ENCODE results near the gene FGFR2. TPM values are rescaled to one million over a fixed set of nuclear protein-coding genes. Genes with fewer than 3 reads are reported as not detected.

The FGFR2 gene
- total and polyA plus RNA-seq, 9 of the 15 experiments (the other 6 are each of a cell fraction or from before 2014, with no cell fraction given), result 0.20 TPM; not detected in 8

DNA sequence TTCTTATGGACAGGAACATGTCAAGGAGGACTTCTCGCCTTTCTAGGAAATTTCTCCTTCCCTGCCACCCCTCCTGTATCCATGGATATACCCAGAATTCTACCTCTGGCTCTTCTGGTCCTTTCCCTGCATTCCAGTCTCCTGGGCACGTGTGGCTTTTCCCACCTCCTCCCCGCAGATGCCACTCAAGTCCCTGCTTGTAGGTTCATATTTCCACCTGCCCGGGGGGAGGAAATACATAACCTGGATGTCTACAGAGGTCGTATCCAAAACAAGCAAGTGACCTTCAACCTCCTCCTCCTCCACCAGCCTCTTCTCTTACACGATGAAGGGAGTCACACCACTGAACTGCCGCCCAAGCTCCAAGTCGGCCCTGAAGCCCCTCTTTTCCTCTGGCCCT lies 20.7 kb downstream of the FGFR2 start:
- FAIRE-seq, result no peak
- BruUV-seq (replicated peaks), result no TSS peak
- CTCF ChIA-PET (ENCODE audit: low intra/inter-chr PET ratio), result no interaction called here

More for the DNA sequence above, 20.7 kb downstream of the FGFR2 start:
- ATAC-seq (no peak), DNase-seq (ENCODE audit: extremely low read depth in 1 of 4, low spot score in 3 of 4) (no peak)
- H3K36me3 ChIP-seq (ENCODE audit: control insufficient read depth, insufficient read depth, low read length), result no peaks in the 10 kb centered on the region
- in situ Hi-C loops (cut with MboI), result no loop called here
- no peaks in the 10 kb centered on the region for H3K79me2 ChIP-seq (ENCODE audit: control insufficient read depth, insufficient read depth, low read length)
- H3K9ac ChIP-seq (ENCODE audit: insufficient read depth in 1 of 2, low read depth in 2 of 2, low read length in 2 of 2), result no peak overlapping the region
- TF ChIP-seq ILK (tag; IDR thresholded peaks at IDR 0.05; ENCODE audit: borderline replicate concordance, low read depth) (no peak), ZNF589 (CRISPR knock-in tag; IDR thresholded peaks at IDR 0.05; ENCODE audit: low read depth) (no peak), MAFG (tag; conservative IDR thresholded peaks at IDR 0.05) (no peak), ZNF699 (CRISPR knock-in tag; IDR thresholded peaks at IDR 0.05; ENCODE audit: insufficient replicate concordance) (no peak), ZNF780A (CRISPR knock-in tag; IDR thresholded peaks at IDR 0.05) (no peak), ZNF217 (CRISPR knock-in tag; IDR thresholded peaks at IDR 0.05) (no peak), RBBP5 (IDR thresholded peaks at IDR 0.05; ENCODE audit: borderline replicate concordance, insufficient read depth, low read length, poor library complexity, severe bottlenecking) (no peak), MBD2 (IDR thresholded peaks at IDR 0.05; ENCODE audit: borderline replicate concordance, low read depth) (no peak), U2AF2 (optimal IDR thresholded peaks at IDR 0.05; ENCODE audit: low read depth, low read length) (no peak), HMG20A (CRISPR knock-in tag; conservative IDR thresholded peaks at IDR 0.05) (no peak)
- TF ChIP-seq, protein P1, sequence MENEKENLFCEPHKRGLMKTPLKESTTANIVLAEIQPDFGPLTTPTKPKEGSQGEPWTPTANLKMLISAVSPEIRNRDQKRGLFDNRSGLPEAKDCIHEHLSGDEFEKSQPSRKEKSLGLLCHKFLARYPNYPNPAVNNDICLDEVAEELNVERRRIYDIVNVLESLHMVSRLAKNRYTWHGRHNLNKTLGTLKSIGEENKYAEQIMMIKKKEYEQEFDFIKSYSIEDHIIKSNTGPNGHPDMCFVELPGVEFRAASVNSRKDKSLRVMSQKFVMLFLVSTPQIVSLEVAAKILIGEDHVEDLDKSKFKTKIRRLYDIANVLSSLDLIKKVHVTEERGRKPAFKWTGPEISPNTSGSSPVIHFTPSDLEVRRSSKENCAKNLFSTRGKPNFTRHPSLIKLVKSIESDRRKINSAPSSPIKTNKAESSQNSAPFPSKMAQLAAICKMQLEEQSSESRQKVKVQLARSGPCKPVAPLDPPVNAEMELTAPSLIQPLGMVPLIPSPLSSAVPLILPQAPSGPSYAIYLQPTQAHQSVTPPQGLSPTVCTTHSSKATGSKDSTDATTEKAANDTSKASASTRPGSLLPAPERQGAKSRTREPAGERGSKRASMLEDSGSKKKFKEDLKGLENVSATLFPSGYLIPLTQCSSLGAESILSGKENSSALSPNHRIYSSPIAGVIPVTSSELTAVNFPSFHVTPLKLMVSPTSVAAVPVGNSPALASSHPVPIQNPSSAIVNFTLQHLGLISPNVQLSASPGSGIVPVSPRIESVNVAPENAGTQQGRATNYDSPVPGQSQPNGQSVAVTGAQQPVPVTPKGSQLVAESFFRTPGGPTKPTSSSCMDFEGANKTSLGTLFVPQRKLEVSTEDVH (IDR thresholded peaks at IDR 0.05; ENCODE audit: low read depth, partially characterized antibody), result no peak
- TF ChIP-seq, protein P2, sequence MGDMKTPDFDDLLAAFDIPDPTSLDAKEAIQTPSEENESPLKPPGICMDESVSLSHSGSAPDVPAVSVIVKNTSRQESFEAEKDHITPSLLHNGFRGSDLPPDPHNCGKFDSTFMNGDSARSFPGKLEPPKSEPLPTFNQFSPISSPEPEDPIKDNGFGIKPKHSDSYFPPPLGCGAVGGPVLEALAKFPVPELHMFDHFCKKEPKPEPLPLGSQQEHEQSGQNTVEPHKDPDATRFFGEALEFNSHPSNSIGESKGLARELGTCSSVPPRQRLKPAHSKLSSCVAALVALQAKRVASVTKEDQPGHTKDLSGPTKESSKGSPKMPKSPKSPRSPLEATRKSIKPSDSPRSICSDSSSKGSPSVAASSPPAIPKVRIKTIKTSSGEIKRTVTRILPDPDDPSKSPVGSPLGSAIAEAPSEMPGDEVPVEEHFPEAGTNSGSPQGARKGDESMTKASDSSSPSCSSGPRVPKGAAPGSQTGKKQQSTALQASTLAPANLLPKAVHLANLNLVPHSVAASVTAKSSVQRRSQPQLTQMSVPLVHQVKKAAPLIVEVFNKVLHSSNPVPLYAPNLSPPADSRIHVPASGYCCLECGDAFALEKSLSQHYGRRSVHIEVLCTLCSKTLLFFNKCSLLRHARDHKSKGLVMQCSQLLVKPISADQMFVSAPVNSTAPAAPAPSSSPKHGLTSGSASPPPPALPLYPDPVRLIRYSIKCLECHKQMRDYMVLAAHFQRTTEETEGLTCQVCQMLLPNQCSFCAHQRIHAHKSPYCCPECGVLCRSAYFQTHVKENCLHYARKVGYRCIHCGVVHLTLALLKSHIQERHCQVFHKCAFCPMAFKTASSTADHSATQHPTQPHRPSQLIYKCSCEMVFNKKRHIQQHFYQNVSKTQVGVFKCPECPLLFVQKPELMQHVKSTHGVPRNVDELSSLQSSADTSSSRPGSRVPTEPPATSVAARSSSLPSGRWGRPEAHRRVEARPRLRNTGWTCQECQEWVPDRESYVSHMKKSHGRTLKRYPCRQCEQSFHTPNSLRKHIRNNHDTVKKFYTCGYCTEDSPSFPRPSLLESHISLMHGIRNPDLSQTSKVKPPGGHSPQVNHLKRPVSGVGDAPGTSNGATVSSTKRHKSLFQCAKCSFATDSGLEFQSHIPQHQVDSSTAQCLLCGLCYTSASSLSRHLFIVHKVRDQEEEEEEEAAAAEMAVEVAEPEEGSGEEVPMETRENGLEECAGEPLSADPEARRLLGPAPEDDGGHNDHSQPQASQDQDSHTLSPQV (IDR thresholded peaks at IDR 0.05), result no peak
- TF ChIP-seq, protein P3, sequence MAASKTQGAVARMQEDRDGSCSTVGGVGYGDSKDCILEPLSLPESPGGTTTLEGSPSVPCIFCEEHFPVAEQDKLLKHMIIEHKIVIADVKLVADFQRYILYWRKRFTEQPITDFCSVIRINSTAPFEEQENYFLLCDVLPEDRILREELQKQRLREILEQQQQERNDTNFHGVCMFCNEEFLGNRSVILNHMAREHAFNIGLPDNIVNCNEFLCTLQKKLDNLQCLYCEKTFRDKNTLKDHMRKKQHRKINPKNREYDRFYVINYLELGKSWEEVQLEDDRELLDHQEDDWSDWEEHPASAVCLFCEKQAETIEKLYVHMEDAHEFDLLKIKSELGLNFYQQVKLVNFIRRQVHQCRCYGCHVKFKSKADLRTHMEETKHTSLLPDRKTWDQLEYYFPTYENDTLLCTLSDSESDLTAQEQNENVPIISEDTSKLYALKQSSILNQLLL (CRISPR knock-in tag; IDR thresholded peaks at IDR 0.05; ENCODE audit: borderline replicate concordance), result no peak
- no peaks in the 10 kb centered on the region for H3K9me1 ChIP-seq (ENCODE audit: control insufficient read depth, insufficient read depth, low read length)
- H3K4me3 ChIP-seq, result no peak overlapping the region
- H2AFZ ChIP-seq (ENCODE audit: low read depth, low read length), result no peak overlapping the region
- no peaks in the 10 kb centered on the region for H3K9me3 ChIP-seq (replicated peaks; ENCODE audit: control insufficient read depth, insufficient read depth, low read depth, low read length)
- H4K20me1 ChIP-seq (replicated peaks; ENCODE audit: control insufficient read depth, insufficient read depth, low read length), result no peaks in the 10 kb centered on the region
- WGBS (ENCODE audit: insufficient coverage, low coverage, missing lambda C conversion rate), result 3% methylated on average over 5 of the region's 8 CpGs
- no peaks in the 10 kb centered on the region for H3K4me1 ChIP-seq (replicated peaks in 1 of 2; ENCODE audit: control insufficient read depth in 2 of 2, insufficient read depth in 2 of 2, low read length in 2 of 2)
- intact Hi-C loops (cut with micrococcal nuclease), result no loop called here
- H3K27me3 ChIP-seq (ENCODE audit: control insufficient read depth in 2 of 2, insufficient read depth in 2 of 2, low read length in 2 of 2), result peaks cover 0 to 26% of the 10 kb centered on the region in 2 experiments; a peak in 2 of 5 replicates
- no peak overlapping the region for H3K27ac ChIP-seq (ENCODE audit: extremely low read depth, low read depth, low read length)
- no peak overlapping the region for H3K4me2 ChIP-seq (ENCODE audit: insufficient read depth, low read length)
- POLR2A ChIA-PET, result no interaction called here
